HepG2 (cell line): Measurements from ENCODE around the gene KLHDC1. TPM values are rescaled to one million over a fixed set of nuclear protein-coding genes. Genes with fewer than 3 reads are reported as not detected.

Experiments
- CREB1 ChIP-seq, 2 experiments: fragments of 450-650 bp in 1 of 2; IDR thresholded peaks; 2 replicates each; pipeline ENCODE4 v1.6.1; 2016 to 2017; ENCODE audit warnings: control low read depth in 1 of 2, mild to moderate bottlenecking in 1 of 2, missing compliant biosample characterization in 1 of 2, missing genetic modification characterization in 1 of 2
- ETV5 ChIP-seq: IDR thresholded peaks from 2 replicates; pipeline ENCODE4 v1.6.1; 2018; ENCODE audit warnings: missing biosample characterization, missing genetic modification reagents, inconsistent platforms, borderline replicate concordance
- FOXA1 ChIP-seq, 2 experiments: fragments of 450-650 bp in 1 of 2; sonication (generic) in 1 of 2; formaldehyde crosslinking in 1 of 2; IDR thresholded peaks; 2 replicates each; pipeline versions ENCODE4 v1.4.0 to v1.6.1; 2016 to 2020; ENCODE audit warnings: missing genetic modification reagents in 1 of 2
- HDAC2 ChIP-seq: sonication (generic); formaldehyde crosslinking; IDR thresholded peaks from 2 replicates; pipeline ENCODE4 v1.4.0; 2020; ENCODE audit warnings: missing genetic modification reagents
- JDP2 ChIP-seq: sonication (generic); formaldehyde crosslinking; IDR thresholded peaks from 2 replicates; pipeline ENCODE4 v1.8.1; 2022; ENCODE audit warnings: missing genetic modification reagents, borderline replicate concordance
- MIXL1 ChIP-seq: IDR thresholded peaks from 2 replicates; pipeline ENCODE4 v1.6.1; 2016
- POLR2A ChIP-seq, 2 experiments: IDR thresholded peaks; 2 replicates each; pipeline ENCODE4 v1.6.1; 2011; ENCODE audit warnings: low read depth in 2 of 2, low read length in 2 of 2, mild to moderate bottlenecking in 1 of 2, moderate library complexity in 1 of 2; ENCODE audit not compliant: insufficient read depth in 1 of 2
- SRF ChIP-seq: IDR thresholded peaks from 2 replicates; pipeline ENCODE4 v1.6.1; 2011; ENCODE audit warnings: mild to moderate bottlenecking, low read depth, low read length, moderate library complexity
- TBP ChIP-seq: sonication (generic); formaldehyde crosslinking; IDR thresholded peaks from 2 replicates; pipeline ENCODE4 v1.5.0; 2020; ENCODE audit warnings: missing genetic modification reagents
- ZC3H13 ChIP-seq: sonication (generic); formaldehyde crosslinking; IDR thresholded peaks from 2 replicates; pipeline ENCODE4 v1.8.1; 2023; ENCODE audit warnings: mild to moderate bottlenecking, missing genetic modification reagents, moderate library complexity
- ZMAT5 ChIP-seq: sonication (generic); formaldehyde crosslinking; IDR thresholded peaks from 2 replicates; pipeline ENCODE4 v1.5.0; 2020; ENCODE audit warnings: mild to moderate bottlenecking, low read depth, missing genetic modification reagents, borderline replicate concordance
- ZNF276 ChIP-seq: sonication (generic); formaldehyde crosslinking; IDR thresholded peaks from 2 replicates; pipeline ENCODE4 v1.4.0; 2020; ENCODE audit warnings: mild to moderate bottlenecking, low read depth, missing genetic modification reagents
- polyA plus RNA-seq, 8 experiments: library from polyadenylated mRNA; depleted of rRNA in 3 of 8; stranded (reverse) in 7 of 8; unstranded in 1 of 8; fragments of >200 nt; fragmentation: Illumina TruSeq in 4 of 8; extraction: Trizol in 4 of 8; gene quantifications; 2 replicates each; pipeline versions ENCODE4 v1.2.1 to v1.2.3, GENCODE V29; 2011 to 2016; ENCODE audit warnings: low read depth in 4 of 8, missing spikeins in 1 of 8, mixed read lengths in 1 of 8; ENCODE audit not compliant: insufficient read depth in 1 of 8
- total RNA-seq, 5 experiments: library from RNA; depleted of rRNA; stranded (reverse); fragments of >200 nt; fragmentation: Illumina TruSeq; extraction: Trizol; gene quantifications; 2 replicates each; pipeline ENCODE4 v1.2.3, GENCODE V29; 2016; ENCODE audit warnings: low read depth in 1 of 5
- TF ChIP-seq, protein P1 (sequence below): sonication (generic); formaldehyde crosslinking; conservative IDR thresholded peaks from 2 replicates; pipeline ENCODE4 v1.4.0; 2020; ENCODE audit warnings: mild to moderate bottlenecking, missing genetic modification reagents, moderate library complexity
- TF ChIP-seq, protein P2 (sequence below): sonication (generic); formaldehyde crosslinking; IDR thresholded peaks from 2 replicates; pipeline ENCODE4 v1.4.0; 2020; ENCODE audit warnings: missing genetic modification reagents
- TF ChIP-seq, protein P3 (sequence below): sonication (generic); formaldehyde crosslinking; IDR thresholded peaks from 2 replicates; pipeline ENCODE4 v1.9.0; 2021; ENCODE audit warnings: missing genetic modification reagents, borderline replicate concordance

Gene KLHDC1
- total and polyA plus RNA-seq, 2 of the 13 experiments (the other 11 are each of a cell fraction or from before 2014, with no cell fraction given), result 0.11 TPM; not detected in 1

- TF ChIP-seq JDP2 (CRISPR knock-in tag), result no peak
- TF ChIP-seq POLR2A (IDR thresholded peaks at IDR 0.05; ENCODE audit: insufficient read depth in 1 of 2, low read depth in 2 of 2, low read length in 2 of 2), result peak; percentile 86 to 94
- TF ChIP-seq SRF, result peak; percentile 77; the same call in 1 of the 2 replicates
- TF ChIP-seq, protein P1, sequence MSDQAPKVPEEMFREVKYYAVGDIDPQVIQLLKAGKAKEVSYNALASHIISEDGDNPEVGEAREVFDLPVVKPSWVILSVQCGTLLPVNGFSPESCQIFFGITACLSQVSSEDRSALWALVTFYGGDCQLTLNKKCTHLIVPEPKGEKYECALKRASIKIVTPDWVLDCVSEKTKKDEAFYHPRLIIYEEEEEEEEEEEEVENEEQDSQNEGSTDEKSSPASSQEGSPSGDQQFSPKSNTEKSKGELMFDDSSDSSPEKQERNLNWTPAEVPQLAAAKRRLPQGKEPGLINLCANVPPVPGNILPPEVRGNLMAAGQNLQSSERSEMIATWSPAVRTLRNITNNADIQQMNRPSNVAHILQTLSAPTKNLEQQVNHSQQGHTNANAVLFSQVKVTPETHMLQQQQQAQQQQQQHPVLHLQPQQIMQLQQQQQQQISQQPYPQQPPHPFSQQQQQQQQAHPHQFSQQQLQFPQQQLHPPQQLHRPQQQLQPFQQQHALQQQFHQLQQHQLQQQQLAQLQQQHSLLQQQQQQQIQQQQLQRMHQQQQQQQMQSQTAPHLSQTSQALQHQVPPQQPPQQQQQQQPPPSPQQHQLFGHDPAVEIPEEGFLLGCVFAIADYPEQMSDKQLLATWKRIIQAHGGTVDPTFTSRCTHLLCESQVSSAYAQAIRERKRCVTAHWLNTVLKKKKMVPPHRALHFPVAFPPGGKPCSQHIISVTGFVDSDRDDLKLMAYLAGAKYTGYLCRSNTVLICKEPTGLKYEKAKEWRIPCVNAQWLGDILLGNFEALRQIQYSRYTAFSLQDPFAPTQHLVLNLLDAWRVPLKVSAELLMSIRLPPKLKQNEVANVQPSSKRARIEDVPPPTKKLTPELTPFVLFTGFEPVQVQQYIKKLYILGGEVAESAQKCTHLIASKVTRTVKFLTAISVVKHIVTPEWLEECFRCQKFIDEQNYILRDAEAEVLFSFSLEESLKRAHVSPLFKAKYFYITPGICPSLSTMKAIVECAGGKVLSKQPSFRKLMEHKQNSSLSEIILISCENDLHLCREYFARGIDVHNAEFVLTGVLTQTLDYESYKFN, result peak; percentile 99
- TF ChIP-seq, protein P2, sequence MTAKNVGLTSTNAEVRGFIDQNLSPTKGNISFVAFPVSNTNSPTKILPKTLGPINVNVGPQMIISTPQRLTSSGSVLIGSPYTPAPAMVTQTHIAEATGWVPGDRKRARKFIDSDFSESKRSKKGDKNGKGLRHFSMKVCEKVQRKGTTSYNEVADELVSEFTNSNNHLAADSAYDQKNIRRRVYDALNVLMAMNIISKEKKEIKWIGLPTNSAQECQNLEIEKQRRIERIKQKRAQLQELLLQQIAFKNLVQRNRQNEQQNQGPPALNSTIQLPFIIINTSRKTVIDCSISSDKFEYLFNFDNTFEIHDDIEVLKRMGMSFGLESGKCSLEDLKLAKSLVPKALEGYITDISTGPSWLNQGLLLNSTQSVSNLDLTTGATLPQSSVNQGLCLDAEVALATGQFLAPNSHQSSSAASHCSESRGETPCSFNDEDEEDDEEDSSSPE (CRISPR knock-in tag), result peak; percentile 43; the same call in 1 of the 2 replicates
- no peak for TF ChIP-seq TBP (CRISPR knock-in tag)
- peak; percentile 81; the same call in 1 of the 2 replicates for TF ChIP-seq HDAC2 (CRISPR knock-in tag)
- TF ChIP-seq, protein P3, sequence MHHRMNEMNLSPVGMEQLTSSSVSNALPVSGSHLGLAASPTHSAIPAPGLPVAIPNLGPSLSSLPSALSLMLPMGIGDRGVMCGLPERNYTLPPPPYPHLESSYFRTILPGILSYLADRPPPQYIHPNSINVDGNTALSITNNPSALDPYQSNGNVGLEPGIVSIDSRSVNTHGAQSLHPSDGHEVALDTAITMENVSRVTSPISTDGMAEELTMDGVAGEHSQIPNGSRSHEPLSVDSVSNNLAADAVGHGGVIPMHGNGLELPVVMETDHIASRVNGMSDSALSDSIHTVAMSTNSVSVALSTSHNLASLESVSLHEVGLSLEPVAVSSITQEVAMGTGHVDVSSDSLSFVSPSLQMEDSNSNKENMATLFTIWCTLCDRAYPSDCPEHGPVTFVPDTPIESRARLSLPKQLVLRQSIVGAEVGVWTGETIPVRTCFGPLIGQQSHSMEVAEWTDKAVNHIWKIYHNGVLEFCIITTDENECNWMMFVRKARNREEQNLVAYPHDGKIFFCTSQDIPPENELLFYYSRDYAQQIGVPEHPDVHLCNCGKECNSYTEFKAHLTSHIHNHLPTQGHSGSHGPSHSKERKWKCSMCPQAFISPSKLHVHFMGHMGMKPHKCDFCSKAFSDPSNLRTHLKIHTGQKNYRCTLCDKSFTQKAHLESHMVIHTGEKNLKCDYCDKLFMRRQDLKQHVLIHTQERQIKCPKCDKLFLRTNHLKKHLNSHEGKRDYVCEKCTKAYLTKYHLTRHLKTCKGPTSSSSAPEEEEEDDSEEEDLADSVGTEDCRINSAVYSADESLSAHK (CRISPR knock-in tag), result 0 out of 2 replicates have a peak, but pooled peaks have one; percentile 64
- peak; percentile 89 for TF ChIP-seq ZC3H13 (CRISPR knock-in tag)
- 0 out of 2 replicates have a peak, but pooled peaks have one; percentile 28 for TF ChIP-seq ZNF276 (CRISPR knock-in tag)
- TF ChIP-seq FOXA1 (IDR thresholded peaks at IDR 0.05), result peak; percentile 64
- peak; percentile 97 for TF ChIP-seq FOXA1 (CRISPR knock-in tag; IDR thresholded peaks at IDR 0.05)
- no peak for TF ChIP-seq ZMAT5 (CRISPR knock-in tag)
- peak; percentile 88 for TF ChIP-seq MIXL1 (CRISPR knock-in tag)
- TF ChIP-seq ETV5 (CRISPR knock-in tag), result peak; percentile 58; the same call in 1 of the 2 replicates
- TF ChIP-seq CREB1 (IDR thresholded peaks at IDR 0.05), result no peak
- TF ChIP-seq CREB1 (CRISPR knock-in tag; IDR thresholded peaks at IDR 0.05), result peak; percentile 67
Measured at GRCh38 chr14:49770212-49770817, 77.4 kb downstream of the KLHDC1 start (continued).
